Stimulated activated CD4-positive, alpha-beta T cell treated with anti-CD3 and anti-CD28 coated beads, Interleukin-2, amount 100 ng/mL, for 24 hours (primary cell): ENCODE measurements around the gene IL22RA2.
"Not testable (repeated sequence)": the region's sequence is repeated elsewhere in the genome, so short reads cannot be mapped to it uniquely, and the experiment has no call there.

Experiments
- DNase-seq, 2 donors: peaks; one replicate each; pipeline ENCODE4 v3.0.0-alpha.2; 2020

Gene IL22RA2

GRCh38 chr6:137119196-137120104 is 54.0 kb downstream of the IL22RA2 start:
- DNase-seq, result no peak

- DNase-seq, result no peak
These were observed 55.9 kb downstream of the IL22RA2 start for GRCh38 chr6:137117581-137117980.

DNA sequence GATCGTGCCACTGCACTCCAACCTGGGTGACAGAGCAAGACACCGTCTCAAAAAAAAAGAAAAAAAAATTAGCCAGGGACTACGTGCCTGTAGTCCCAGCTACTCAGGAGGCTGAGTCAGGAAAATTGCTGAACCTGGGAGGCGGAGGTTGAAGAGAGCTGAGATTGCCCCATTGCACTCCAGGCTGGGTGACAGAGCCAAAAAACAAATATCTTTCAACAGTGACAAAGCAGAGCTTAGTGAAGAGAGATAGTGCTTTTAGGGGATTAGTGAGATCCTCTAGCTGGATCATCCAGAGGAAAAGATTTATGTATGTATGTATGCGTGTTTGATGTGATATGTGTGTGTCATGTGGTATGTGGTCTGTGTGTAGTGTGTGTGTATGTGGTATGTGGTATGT is 56.6 kb downstream of the IL22RA2 start:
- DNase-seq, result no peak

- DNase-seq, result no peak
These were observed 57.8 kb downstream of the IL22RA2 start for GRCh38 chr6:137115658-137116057.

DNA sequence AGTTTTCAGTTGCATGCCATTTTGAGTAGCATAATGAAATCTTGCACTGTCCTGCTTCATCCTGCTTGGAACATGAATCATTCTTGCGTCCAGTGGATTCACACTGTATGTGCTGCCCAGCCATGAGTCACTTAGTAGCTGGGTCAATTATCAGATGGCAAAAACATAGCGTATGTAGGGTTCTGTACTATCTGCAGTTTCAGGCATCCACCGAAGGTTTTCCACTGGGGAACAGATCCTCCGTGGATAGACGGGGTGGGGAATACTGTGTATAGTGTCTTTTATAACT is 61.4 kb downstream of the IL22RA2 start:
- no peak for DNase-seq

- DNase-seq, result no peak
These were observed 62.0 kb downstream of the IL22RA2 start for GRCh38 chr6:137111296-137112066.

DNA sequence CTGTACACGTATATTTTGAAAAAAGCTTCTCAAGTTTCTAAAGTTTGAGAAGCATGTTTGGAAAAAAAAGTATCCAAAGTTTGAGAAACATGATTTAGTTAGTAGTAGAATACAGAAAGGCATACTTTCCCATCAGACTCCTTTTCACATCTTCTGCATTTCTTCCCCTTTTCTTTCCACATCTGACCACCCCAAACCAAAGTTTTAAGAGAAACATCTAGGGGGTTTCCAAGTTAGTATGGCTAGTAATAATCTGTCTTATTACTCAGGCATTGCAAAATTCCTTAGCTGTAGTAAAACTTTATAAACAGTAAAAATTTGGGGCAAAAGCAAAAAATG is 65.7 kb downstream of the IL22RA2 start:
- DNase-seq, result no peak

DNA sequence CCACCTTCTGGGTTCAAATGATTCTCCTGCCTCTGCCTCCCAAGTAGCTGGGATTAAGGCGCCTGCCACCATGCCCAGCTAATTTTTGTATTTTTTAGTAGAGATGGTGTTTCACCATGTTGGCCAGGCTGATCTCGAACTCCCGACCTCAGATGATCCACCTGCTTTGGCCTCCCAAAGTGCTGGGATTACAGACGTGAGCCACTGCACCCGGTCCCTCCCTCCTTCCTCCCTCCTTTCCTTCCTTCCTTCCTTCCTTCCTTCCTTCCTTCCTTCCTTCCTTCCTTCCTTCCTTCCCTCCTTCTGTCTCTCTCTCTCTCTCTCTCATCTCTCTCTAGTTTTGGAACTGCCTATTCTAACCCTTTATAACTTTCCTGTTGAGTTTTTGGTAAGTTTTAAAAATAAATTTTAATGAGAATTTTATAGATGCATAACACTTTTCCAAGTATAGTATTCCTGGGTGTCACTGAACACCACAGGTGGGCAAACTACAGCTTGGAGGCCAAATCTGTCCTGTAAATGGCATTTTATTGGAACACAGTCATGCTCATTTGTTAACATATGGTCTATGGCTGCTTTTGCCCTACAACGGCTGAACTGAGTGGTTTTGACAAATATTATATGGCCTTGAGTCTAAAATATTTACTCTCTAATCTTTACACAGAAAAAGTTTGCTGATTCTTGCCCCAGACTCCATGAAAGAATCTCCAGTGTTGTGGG is 66.2 kb downstream of the IL22RA2 start:
- DNase-seq, result not testable (repeated sequence)

- DNase-seq, result no peak
These were observed 67.3 kb downstream of the IL22RA2 start for GRCh38 chr6:137106183-137106582.

DNA sequence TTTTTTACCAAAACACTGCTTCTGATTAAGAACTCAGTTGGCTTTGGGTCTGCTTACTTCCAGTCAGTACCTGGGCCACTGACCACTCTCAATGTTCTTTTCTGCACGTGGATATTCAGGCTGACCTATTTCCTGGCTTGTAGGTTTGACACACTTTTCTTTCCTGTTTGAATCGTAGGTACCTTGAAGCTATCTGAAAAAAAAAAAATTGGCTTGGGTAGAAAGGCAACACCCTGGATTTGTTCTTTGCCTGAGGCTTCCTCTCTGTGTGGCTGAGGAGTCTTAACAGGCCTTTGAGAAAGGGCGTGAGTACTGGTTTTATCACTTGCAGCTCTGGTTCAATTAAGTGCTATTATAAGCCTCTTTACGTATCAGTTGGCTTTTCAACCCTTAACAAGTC is 68.1 kb downstream of the IL22RA2 start:
- DNase-seq, result no peak

DNA sequence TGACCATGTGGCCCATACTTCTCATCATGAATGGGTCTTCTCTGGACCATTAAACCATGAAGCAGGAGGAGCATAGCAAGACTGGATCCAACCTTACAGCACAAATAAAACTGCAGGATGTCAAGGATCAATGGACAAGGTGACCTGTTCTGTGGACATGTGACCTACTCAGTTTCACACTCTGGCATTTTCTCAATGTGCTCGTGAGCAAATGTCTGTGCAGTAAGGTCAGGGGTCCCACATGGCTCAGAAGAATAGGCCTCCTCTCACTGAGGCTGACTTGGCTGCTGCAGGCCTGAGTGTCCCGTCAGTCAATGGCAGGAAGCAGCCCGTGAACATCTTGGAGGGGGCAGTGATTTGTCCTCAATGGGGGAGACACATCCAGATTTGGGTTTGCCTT is 68.5 kb downstream of the IL22RA2 start:
- DNase-seq, result no peak

DNA sequence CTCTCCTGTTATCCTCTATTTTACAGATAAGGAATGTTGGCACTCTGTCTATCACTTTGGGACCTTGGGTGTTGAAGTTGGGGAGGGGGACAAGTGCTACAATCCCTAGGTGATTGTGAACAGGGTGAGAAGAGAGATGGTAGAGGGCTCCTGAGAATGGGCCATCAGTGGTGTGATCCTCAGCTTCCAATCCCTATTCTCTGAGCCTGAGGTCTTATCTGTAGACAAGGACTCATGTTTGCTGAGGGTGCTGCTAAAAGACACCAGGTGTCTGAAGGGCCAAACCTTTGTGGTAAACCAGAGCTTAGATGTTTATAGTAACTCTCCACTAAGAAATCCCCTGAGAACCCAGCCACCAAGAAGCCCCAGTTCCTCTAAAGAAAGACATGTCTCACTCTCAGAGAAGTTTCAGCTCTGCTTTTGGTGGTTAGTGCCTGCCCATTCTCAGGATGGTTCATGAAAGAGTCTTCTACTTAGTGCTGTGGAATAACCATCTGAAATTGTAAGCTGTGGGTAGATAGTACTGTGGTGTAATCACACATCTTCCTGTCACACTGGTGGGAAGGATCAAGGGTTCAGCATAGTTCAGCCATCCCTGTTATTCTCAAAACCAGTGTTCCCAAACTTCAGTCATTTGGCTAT is 70.5 kb downstream of the IL22RA2 start:
- peak in 1 of 2 donors; percentile 1 for DNase-seq

DNA sequence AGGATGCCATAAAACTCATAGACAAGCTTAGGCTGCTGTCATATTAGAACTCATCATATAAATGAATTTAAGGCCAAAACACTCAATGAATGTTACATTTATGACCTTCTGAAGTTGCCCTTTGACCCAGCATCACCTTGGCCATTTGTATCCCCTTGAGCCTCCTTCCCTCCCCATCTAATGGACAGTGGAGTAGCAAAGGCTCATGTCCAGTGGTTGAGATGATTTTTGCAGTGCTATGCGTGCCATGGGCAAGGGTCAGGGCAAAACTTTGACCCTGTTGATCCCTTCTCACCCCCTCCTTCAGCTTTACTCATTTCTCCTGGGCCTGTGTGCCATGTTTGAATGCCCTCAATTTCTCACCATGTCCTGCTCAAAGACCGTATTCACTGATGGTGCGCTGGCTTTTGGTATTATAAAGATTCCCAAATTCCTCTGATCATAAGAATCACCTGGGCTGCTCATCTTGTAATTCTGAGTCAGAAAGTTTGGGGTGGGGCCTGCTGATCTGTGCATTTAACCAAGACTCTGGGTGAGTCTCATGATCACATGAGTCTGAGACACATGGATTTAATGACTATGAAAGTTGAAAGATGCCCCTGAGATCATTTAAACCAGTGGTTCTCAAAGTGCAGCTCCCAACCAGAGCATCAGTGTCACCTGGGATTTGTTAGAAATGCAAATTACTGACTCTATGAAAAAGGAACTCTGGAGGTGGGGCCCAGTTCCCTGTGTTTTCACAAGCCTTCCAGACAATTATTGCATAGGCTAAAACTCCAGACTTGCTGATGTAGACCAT is 71.2 kb downstream of the IL22RA2 start:
- no peak for DNase-seq

GRCh38 chr6:137099689-137100403 is 73.6 kb downstream of the IL22RA2 start:
- DNase-seq, result no peak

GRCh38 chr6:137097526-137097925 is 75.9 kb downstream of the IL22RA2 start:
- no peak for DNase-seq

DNA sequence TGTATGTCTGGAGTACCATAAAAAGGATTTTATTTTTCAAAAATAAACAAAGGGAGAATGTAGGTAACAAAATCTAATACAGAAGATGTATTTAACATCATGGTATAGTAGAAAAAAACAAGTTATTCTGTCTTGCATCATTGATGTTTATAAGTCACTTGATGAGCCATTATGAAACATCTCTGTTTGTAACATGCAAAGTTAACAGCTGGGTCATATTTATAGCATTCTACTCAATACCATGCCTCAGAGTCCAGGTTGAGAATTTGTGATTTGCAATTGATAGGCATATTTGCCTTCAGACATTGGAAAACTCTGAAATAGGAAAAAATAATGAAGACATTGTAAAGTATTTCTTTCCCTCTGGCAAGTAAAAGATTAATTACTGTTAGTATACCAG is 76.4 kb downstream of the IL22RA2 start:
- no peak for DNase-seq

DNA sequence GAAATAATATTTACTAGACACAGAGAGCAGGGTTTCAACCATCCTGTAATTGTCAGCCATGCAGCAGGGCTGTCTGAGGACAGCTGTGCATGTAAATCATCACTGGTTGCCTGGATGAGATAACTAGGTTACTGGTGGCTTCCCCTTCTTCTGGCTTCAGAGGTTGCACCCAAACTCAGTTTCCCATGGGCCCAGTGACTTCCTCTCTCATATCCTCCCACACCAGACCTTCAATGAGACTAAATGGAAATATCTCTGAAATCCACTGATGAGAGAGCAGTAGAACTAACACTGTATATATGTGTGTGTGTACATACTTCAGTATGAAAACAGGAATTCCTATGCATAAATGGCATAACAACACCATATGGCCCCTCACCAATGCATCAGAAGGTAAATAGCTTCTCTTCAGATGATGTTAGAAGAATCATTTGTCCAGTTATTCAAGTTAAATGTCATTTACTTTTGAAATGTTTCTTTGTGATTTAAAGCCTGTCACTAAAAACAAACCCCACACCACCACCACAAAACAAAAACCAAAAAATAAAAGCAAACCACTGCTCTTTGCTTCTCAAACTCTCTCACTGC is 77.7 kb downstream of the IL22RA2 start:
- no peak for DNase-seq

DNA sequence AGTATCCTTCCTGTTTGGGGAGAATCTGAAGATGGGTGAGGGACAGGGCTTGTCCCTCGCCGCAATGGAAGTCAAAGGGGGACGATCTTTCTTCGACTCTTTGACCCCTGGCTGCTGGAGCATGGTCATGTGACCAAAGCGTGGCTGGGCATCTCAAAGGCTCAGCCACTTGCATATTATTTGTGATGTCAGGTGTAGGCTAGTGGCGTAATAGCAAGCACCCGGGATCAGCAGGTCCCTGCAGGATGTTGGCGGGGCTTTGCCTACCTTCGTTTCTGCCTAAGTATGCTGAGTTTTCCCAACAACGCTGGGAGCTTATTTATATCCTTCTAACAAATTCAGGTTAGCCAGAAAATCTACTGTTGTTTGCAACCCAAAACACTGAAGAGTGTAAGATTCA is 78.4 kb downstream of the IL22RA2 start:
- no peak for DNase-seq

DNA sequence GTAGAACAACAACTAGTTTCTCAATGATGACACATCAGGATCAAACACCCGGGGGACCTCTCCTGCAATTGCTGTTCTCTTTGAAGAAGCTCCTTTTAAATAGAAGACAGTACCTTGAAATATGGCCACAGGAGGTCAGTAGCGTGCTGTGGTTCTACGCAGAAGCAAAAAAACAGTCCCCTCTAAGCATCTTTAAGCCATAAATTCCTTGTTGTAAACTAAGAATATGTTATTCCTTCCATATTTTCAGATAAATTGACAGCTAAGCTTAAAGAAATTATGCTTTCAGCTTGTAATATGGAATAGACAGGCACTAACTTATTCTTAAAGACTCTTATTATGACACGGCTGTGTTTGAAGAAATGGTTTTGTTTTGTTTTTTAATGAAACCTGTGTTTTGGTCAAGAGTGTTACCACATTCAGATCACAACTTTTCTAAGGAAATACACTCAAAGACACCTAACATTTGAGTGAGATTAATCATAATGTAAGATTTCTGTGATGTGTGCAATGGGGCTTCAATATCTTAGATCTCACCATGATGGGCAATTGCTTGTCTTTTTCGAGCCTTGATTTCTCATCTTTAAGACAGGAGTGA is 78.9 kb downstream of the IL22RA2 start:
- DNase-seq, result peak; percentile 48 to 52
